Measurements from ENCODE around the gene EIF5A2. TPM values are rescaled to one million over a fixed set of nuclear protein-coding genes. Genes with fewer than 3 reads are reported as not detected.

The EIF5A2 gene
- polyA plus RNA-seq, 1 donor from 2014 or later, result 0.94 TPM

DNA sequence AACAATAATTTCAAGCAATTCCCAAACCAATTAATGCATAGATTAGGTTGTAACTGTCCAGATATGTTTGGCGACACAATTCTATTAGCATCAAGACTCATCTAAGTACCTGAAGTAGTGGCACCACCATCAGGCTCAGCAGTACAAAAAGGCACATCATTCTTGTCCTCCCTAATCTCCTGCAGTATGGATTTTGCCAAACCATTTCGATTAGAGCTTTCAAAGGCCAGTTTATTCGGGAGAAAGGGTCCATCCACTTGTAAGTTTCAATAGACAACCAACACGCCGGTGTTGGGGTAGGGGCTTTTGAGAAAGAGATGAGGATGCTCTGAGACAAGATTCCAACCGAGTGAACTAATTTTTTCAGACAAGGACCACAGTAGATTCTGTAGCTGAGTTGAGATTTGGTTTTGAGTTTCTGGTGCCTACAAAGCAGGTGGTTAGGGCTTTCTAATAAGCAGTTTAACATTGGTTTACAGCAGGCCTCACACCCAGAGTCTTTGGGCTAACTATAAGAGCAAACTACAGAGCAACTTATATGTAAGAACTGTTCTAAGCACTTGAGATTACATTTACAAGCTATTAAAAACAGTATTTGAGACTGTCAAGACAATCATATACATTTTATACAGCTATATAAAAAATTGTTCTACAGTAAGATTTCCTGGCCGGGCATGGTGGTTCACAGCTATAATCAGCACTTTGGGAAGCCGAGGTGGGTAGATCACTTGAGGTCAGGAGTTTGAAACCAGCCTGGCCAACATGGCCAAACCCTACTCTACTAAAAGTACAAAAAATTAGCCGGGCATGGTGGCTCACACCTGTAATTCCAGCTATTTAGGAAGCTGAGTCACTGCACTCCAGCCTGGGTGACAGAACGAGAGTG is 43.0 kb downstream of the EIF5A2 start:
- H3K36me3 ChIP-seq (ENCODE audit: insufficient read depth, low read length), result peaks cover 9% of the 10 kb centered on the region
- TF ChIP-seq, protein P1, sequence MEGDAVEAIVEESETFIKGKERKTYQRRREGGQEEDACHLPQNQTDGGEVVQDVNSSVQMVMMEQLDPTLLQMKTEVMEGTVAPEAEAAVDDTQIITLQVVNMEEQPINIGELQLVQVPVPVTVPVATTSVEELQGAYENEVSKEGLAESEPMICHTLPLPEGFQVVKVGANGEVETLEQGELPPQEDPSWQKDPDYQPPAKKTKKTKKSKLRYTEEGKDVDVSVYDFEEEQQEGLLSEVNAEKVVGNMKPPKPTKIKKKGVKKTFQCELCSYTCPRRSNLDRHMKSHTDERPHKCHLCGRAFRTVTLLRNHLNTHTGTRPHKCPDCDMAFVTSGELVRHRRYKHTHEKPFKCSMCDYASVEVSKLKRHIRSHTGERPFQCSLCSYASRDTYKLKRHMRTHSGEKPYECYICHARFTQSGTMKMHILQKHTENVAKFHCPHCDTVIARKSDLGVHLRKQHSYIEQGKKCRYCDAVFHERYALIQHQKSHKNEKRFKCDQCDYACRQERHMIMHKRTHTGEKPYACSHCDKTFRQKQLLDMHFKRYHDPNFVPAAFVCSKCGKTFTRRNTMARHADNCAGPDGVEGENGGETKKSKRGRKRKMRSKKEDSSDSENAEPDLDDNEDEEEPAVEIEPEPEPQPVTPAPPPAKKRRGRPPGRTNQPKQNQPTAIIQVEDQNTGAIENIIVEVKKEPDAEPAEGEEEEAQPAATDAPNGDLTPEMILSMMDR (IDR thresholded peaks at IDR 0.05; ENCODE audit: poor library complexity, severe bottlenecking), result no peak
- TF ChIP-seq TAF1 (IDR thresholded peaks at IDR 0.05; ENCODE audit: low read depth) (no peak), MXI1 (conservative IDR thresholded peaks at IDR 0.05; ENCODE audit: poor library complexity, severe bottlenecking) (no peak), POLR2AphosphoS5 (IDR thresholded peaks at IDR 0.05) (no peak), SMC3 (conservative IDR thresholded peaks at IDR 0.05; ENCODE audit: poor library complexity) (no peak), RAD21 (conservative IDR thresholded peaks at IDR 0.05) (no peak), EP300 (conservative IDR thresholded peaks at IDR 0.05; ENCODE audit: poor library complexity, severe bottlenecking) (no peak), EZH2 (IDR thresholded peaks at IDR 0.05; ENCODE audit: borderline replicate concordance, insufficient read depth, low read length, poor library complexity, severe bottlenecking) (no peak)
- TF ChIP-seq, protein P2, sequence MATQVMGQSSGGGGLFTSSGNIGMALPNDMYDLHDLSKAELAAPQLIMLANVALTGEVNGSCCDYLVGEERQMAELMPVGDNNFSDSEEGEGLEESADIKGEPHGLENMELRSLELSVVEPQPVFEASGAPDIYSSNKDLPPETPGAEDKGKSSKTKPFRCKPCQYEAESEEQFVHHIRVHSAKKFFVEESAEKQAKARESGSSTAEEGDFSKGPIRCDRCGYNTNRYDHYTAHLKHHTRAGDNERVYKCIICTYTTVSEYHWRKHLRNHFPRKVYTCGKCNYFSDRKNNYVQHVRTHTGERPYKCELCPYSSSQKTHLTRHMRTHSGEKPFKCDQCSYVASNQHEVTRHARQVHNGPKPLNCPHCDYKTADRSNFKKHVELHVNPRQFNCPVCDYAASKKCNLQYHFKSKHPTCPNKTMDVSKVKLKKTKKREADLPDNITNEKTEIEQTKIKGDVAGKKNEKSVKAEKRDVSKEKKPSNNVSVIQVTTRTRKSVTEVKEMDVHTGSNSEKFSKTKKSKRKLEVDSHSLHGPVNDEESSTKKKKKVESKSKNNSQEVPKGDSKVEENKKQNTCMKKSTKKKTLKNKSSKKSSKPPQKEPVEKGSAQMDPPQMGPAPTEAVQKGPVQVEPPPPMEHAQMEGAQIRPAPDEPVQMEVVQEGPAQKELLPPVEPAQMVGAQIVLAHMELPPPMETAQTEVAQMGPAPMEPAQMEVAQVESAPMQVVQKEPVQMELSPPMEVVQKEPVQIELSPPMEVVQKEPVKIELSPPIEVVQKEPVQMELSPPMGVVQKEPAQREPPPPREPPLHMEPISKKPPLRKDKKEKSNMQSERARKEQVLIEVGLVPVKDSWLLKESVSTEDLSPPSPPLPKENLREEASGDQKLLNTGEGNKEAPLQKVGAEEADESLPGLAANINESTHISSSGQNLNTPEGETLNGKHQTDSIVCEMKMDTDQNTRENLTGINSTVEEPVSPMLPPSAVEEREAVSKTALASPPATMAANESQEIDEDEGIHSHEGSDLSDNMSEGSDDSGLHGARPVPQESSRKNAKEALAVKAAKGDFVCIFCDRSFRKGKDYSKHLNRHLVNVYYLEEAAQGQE (IDR thresholded peaks at IDR 0.05; ENCODE audit: borderline replicate concordance), result no peak

DNA sequence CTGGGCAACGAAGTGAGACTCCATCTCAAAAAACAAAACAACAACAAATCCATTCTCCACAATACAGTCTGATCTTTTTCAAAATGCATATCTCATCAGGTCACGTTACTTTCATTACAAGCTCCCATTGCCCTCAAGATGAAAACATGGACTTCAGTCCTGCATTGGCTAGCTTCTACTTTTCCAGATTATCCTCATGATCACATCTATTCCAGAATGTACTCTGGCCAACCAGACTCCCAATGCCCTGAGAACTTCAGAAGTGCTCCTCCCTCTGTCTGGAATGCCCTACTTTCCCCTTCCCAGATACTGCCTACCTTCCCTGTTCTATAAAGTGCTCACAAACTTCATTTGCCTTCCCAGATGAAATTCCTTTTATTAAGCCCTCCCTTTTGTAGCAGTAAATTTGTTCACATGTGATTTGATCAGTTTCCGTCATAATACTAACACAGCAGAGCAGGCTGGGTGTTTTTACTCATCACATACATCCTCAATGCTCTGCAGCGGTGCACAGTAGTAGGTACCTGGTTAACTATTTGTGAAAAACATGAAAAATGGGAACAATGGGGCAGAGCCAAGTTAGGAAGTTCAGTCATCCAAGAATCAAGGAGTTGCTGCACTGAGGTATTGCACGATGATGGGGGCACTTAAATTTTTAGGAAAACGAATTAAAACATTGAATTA is 43.8 kb downstream of the EIF5A2 start:
- H3K9ac ChIP-seq (ENCODE audit: low read length), result no peak overlapping the region
- no peaks in the 10 kb centered on the region for H3K9me2 ChIP-seq (ENCODE audit: insufficient read depth, low read length)
- H3K9me3 ChIP-seq (ENCODE audit: low read length), result no peaks in the 10 kb centered on the region
- peaks cover 21% of the 10 kb centered on the region for H3K79me2 ChIP-seq (replicated peaks; ENCODE audit: insufficient read depth, low read length)
- peaks cover 3% of the 10 kb centered on the region for H3F3A ChIP-seq (ENCODE audit: insufficient read depth, low read length, poor library complexity, severe bottlenecking)
- no peaks in the 10 kb centered on the region for H3K27me3 ChIP-seq (ENCODE audit: insufficient read depth, low read depth, low read length)
- TF ChIP-seq EZH2 (IDR thresholded peaks at IDR 0.05; ENCODE audit: borderline replicate concordance, insufficient read depth, low read length, poor library complexity, severe bottlenecking) (no peak), RAD21 (conservative IDR thresholded peaks at IDR 0.05) (no peak), TAF1 (IDR thresholded peaks at IDR 0.05; ENCODE audit: low read depth) (no peak)
- TF ChIP-seq, protein P2 (IDR thresholded peaks at IDR 0.05; ENCODE audit: borderline replicate concordance), result no peak
- no peak overlapping the region for H3K4me3 ChIP-seq (ENCODE audit: low read length)
- no peak overlapping the region for H3K27ac ChIP-seq (ENCODE audit: low read length)
- no peak overlapping the region for H2AFZ ChIP-seq (ENCODE audit: low read depth, low read length)
- H3K36me3 ChIP-seq (ENCODE audit: insufficient read depth, low read length), result peaks cover 9% of the 10 kb centered on the region
- no peaks in the 10 kb centered on the region for H4K20me1 ChIP-seq (ENCODE audit: insufficient read depth)
- no peak overlapping the region for H3K4me2 ChIP-seq (ENCODE audit: low read length)

More for the DNA sequence above, 43.0 kb downstream of the EIF5A2 start:
- peaks cover 3% of the 10 kb centered on the region for H3F3A ChIP-seq (ENCODE audit: insufficient read depth, low read length, poor library complexity, severe bottlenecking)
- peaks cover 21% of the 10 kb centered on the region for H3K79me2 ChIP-seq (replicated peaks; ENCODE audit: insufficient read depth, low read length)
- no peaks in the 10 kb centered on the region for H3K27me3 ChIP-seq (ENCODE audit: insufficient read depth, low read depth, low read length)
- no peak overlapping the region for H3K4me2 ChIP-seq (ENCODE audit: low read length)
- no peak overlapping the region for H3K4me3 ChIP-seq (ENCODE audit: low read length)
- H2AFZ ChIP-seq (ENCODE audit: low read depth, low read length), result no peak overlapping the region
- no peaks in the 10 kb centered on the region for H3K9me3 ChIP-seq (ENCODE audit: low read length)
- H4K20me1 ChIP-seq (ENCODE audit: insufficient read depth), result no peaks in the 10 kb centered on the region
- no peaks in the 10 kb centered on the region for H3K9me2 ChIP-seq (ENCODE audit: insufficient read depth, low read length)
- H3K9ac ChIP-seq (ENCODE audit: low read length), result no peak overlapping the region
- H3K27ac ChIP-seq (ENCODE audit: low read length), result no peak overlapping the region
